ENCODE results near the gene COL4A4. TPM values are rescaled to one million over a fixed set of nuclear protein-coding genes. Genes with fewer than 3 reads are reported as not detected.

Gene COL4A4
- total RNA-seq, 1 experiment from 2014 or later, result 0.55 TPM

GRCh38 chr2:226962176-226962773, 201.7 kb downstream of the COL4A4 start:
- no peak overlapping the region for H2AFZ ChIP-seq (ENCODE audit: low read length)
- H3K79me2 ChIP-seq (ENCODE audit: low read length), result no peaks in the 10 kb centered on the region
- H3K9ac ChIP-seq (ENCODE audit: low read length), result no peak overlapping the region
- H3K9me2 ChIP-seq (replicated peaks; ENCODE audit: low read length), result no peaks in the 10 kb centered on the region
- BruUV-seq (replicated peaks), result no TSS peak
- no peaks in the 10 kb centered on the region for H3F3A ChIP-seq (ENCODE audit: low read length, unreplicated experiment)
- no peaks in the 10 kb centered on the region for H4K20me1 ChIP-seq (ENCODE audit: low read length)
- no peak for ATAC-seq
- H3K36me3 ChIP-seq (ENCODE audit: low read depth, low read length), result no peaks in the 10 kb centered on the region
- H3K4me3 ChIP-seq (ENCODE audit: low read length), result no peak overlapping the region
- TF ChIP-seq EZH2phosphoT487 (IDR thresholded peaks at IDR 0.05; ENCODE audit: borderline replicate concordance, low read length) (no peak), EZH2 (IDR thresholded peaks at IDR 0.05; ENCODE audit: low read length, unreplicated experiment) (no peak)
- TF ChIP-seq, protein P1, sequence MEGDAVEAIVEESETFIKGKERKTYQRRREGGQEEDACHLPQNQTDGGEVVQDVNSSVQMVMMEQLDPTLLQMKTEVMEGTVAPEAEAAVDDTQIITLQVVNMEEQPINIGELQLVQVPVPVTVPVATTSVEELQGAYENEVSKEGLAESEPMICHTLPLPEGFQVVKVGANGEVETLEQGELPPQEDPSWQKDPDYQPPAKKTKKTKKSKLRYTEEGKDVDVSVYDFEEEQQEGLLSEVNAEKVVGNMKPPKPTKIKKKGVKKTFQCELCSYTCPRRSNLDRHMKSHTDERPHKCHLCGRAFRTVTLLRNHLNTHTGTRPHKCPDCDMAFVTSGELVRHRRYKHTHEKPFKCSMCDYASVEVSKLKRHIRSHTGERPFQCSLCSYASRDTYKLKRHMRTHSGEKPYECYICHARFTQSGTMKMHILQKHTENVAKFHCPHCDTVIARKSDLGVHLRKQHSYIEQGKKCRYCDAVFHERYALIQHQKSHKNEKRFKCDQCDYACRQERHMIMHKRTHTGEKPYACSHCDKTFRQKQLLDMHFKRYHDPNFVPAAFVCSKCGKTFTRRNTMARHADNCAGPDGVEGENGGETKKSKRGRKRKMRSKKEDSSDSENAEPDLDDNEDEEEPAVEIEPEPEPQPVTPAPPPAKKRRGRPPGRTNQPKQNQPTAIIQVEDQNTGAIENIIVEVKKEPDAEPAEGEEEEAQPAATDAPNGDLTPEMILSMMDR (conservative IDR thresholded peaks at IDR 0.05; ENCODE audit: low read depth, low read length), result no peak
- no peaks in the 10 kb centered on the region for H3K9me3 ChIP-seq (ENCODE audit: low read length)
- H3K27ac ChIP-seq (ENCODE audit: low read length), result no peak overlapping the region
- CTCF ChIA-PET, result no interaction called here
- intact Hi-C loops (cut with micrococcal nuclease), result no loop called here
- no peak for DNase-seq
- no peaks in the 10 kb centered on the region for H3K27me3 ChIP-seq (ENCODE audit: low read length)
- H3K4me1 ChIP-seq (ENCODE audit: insufficient read depth, low read length), result peaks cover 10% of the 10 kb centered on the region
- H3K4me2 ChIP-seq (ENCODE audit: low read length), result no peak overlapping the region
- POLR2A ChIA-PET (ENCODE audit: unreplicated experiment), result no interaction called here

- H3K27ac ChIP-seq (ENCODE audit: low read length), result no peak overlapping the region
- TF ChIP-seq EZH2 (IDR thresholded peaks at IDR 0.05; ENCODE audit: low read length, unreplicated experiment), result no peak
- TF ChIP-seq, protein P1 (conservative IDR thresholded peaks at IDR 0.05; ENCODE audit: low read depth, low read length), result no peak
- no peak for TF ChIP-seq EZH2phosphoT487 (IDR thresholded peaks at IDR 0.05; ENCODE audit: borderline replicate concordance, low read length)
- H3K79me2 ChIP-seq (ENCODE audit: low read length), result no peaks in the 10 kb centered on the region
- H3K4me2 ChIP-seq (ENCODE audit: low read length), result no peak overlapping the region
- no peak overlapping the region for H2AFZ ChIP-seq (ENCODE audit: low read length)
- CTCF ChIA-PET, result no interaction called here
- no peaks in the 10 kb centered on the region for H3K9me3 ChIP-seq (ENCODE audit: low read length)
- POLR2A ChIA-PET (ENCODE audit: unreplicated experiment), result no interaction called here
- no peak overlapping the region for H3K4me3 ChIP-seq (ENCODE audit: low read length)
- no peak for DNase-seq
- BruUV-seq (replicated peaks), result no TSS peak
- H3K36me3 ChIP-seq (ENCODE audit: low read depth, low read length), result no peaks in the 10 kb centered on the region
- H4K20me1 ChIP-seq (ENCODE audit: low read length), result no peaks in the 10 kb centered on the region
- no peak for ATAC-seq
- H3K4me1 ChIP-seq (ENCODE audit: insufficient read depth, low read length), result peaks cover 10% of the 10 kb centered on the region
- H3F3A ChIP-seq (ENCODE audit: low read length, unreplicated experiment), result no peaks in the 10 kb centered on the region
- H3K27me3 ChIP-seq (ENCODE audit: low read length), result no peaks in the 10 kb centered on the region
- H3K9ac ChIP-seq (ENCODE audit: low read length), result no peak overlapping the region
- intact Hi-C loops (cut with micrococcal nuclease), result no loop called here
- H3K9me2 ChIP-seq (replicated peaks; ENCODE audit: low read length), result no peaks in the 10 kb centered on the region
Measured at GRCh38 chr2:226959418-226959817, 204.6 kb downstream of the COL4A4 start.

- H4K20me1 ChIP-seq (ENCODE audit: low read length), result no peaks in the 10 kb centered on the region
- no peaks in the 10 kb centered on the region for H3K9me3 ChIP-seq (ENCODE audit: low read length)
- TF ChIP-seq EZH2phosphoT487 (IDR thresholded peaks at IDR 0.05; ENCODE audit: borderline replicate concordance, low read length) (no peak), EZH2 (IDR thresholded peaks at IDR 0.05; ENCODE audit: low read length, unreplicated experiment) (no peak)
- TF ChIP-seq, protein P1 (conservative IDR thresholded peaks at IDR 0.05; ENCODE audit: low read depth, low read length), result no peak
- ChIA-PET POLR2A (ENCODE audit: unreplicated experiment) (no interaction called here), CTCF (no interaction called here)
- H3K27me3 ChIP-seq (ENCODE audit: low read length), result no peaks in the 10 kb centered on the region
- intact Hi-C loops (cut with micrococcal nuclease), result no loop called here
- no peak overlapping the region for H3K9ac ChIP-seq (ENCODE audit: low read length)
- H3F3A ChIP-seq (ENCODE audit: low read length, unreplicated experiment), result no peaks in the 10 kb centered on the region
- DNase-seq (no peak), ATAC-seq (no peak)
- no peaks in the 10 kb centered on the region for H3K79me2 ChIP-seq (ENCODE audit: low read length)
- no peak overlapping the region for H3K27ac ChIP-seq (ENCODE audit: low read length)
- BruUV-seq (replicated peaks), result no TSS peak
- no peaks in the 10 kb centered on the region for H3K36me3 ChIP-seq (ENCODE audit: low read depth, low read length)
- no peaks in the 10 kb centered on the region for H3K4me1 ChIP-seq (ENCODE audit: insufficient read depth, low read length)
- no peak overlapping the region for H3K4me3 ChIP-seq (ENCODE audit: low read length)
- H3K9me2 ChIP-seq (replicated peaks; ENCODE audit: low read length), result no peaks in the 10 kb centered on the region
- no peak overlapping the region for H2AFZ ChIP-seq (ENCODE audit: low read length)
- H3K4me2 ChIP-seq (ENCODE audit: low read length), result no peak overlapping the region
Measured at GRCh38 chr2:226956659-226957058, 207.3 kb downstream of the COL4A4 start.

All from PC-3 (cell line).